HepG2 (cell line): ENCODE results near the gene LMX1B.

Source experiments
- CENPT ChIP-seq: sonication (generic); formaldehyde crosslinking; IDR thresholded peaks from 2 replicates; pipeline ENCODE4 v1.8.0; 2022; ENCODE audit warnings: low read depth, mild to moderate bottlenecking, moderate library complexity, missing genetic modification reagents
- FOXK2 ChIP-seq: fragments of 450-650 bp; IDR thresholded peaks from 2 replicates; pipeline ENCODE4 v1.6.1; 2016
- POLR2AphosphoS5 ChIP-seq: IDR thresholded peaks from 2 replicates; pipeline ENCODE4 v1.6.1; 2012; ENCODE audit warnings: low read depth, low read length
- SP1 ChIP-seq, 2 experiments: fragments of 450-650 bp in 1 of 2; sonication (generic) in 1 of 2; formaldehyde crosslinking in 1 of 2; IDR thresholded peaks; 2 replicates each; pipeline versions ENCODE4 v1.4.0 to v1.6.1; 2016 to 2020; ENCODE audit warnings: missing genetic modification reagents in 1 of 2
- TARDBP ChIP-seq: sonication (generic); formaldehyde crosslinking; IDR thresholded peaks from 2 replicates; pipeline ENCODE4 v1.8.0; 2022; ENCODE audit warnings: mild to moderate bottlenecking, missing genetic modification reagents
- ZFX ChIP-seq: sonication (generic); formaldehyde crosslinking; IDR thresholded peaks from 2 replicates; pipeline ENCODE4 v1.4.0; 2020; ENCODE audit warnings: mild to moderate bottlenecking, low read depth, missing genetic modification reagents, moderate library complexity
- TF ChIP-seq, protein P1 (sequence below): sonication (generic); formaldehyde crosslinking; IDR thresholded peaks from 2 replicates; pipeline ENCODE4 v1.5.0; 2020; ENCODE audit warnings: mild to moderate bottlenecking, missing genetic modification reagents, moderate library complexity
- TF ChIP-seq, protein P2 (sequence below): sonication (generic); formaldehyde crosslinking; IDR thresholded peaks from 2 replicates; pipeline ENCODE4 v1.4.0; 2020; ENCODE audit warnings: mild to moderate bottlenecking, missing genetic modification reagents

DNA sequence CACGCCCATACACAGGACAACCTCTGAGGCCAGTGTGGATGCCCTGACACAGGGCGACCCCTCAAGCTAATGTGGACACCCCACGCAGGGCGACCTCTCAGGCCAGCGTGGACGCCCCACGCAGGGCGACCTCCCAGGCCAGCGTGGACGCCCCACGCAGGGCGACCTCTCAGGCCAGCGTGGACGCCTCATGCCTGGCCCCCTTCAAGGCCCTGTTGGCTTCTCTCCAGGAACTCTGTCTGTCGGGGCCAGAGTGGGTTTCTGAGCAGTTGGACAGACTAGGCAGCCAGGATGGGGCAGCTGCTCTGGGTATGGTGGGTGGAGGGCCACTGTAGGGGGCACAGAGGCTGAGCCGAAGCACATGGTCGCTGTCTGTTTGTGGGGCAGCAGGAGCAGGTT lies 47.4 kb downstream of the LMX1B start:
- no peak for TF ChIP-seq POLR2AphosphoS5
- TF ChIP-seq CENPT (CRISPR knock-in tag): no peak
- no peak for TF ChIP-seq TARDBP (CRISPR knock-in tag)
- TF ChIP-seq, protein P1, sequence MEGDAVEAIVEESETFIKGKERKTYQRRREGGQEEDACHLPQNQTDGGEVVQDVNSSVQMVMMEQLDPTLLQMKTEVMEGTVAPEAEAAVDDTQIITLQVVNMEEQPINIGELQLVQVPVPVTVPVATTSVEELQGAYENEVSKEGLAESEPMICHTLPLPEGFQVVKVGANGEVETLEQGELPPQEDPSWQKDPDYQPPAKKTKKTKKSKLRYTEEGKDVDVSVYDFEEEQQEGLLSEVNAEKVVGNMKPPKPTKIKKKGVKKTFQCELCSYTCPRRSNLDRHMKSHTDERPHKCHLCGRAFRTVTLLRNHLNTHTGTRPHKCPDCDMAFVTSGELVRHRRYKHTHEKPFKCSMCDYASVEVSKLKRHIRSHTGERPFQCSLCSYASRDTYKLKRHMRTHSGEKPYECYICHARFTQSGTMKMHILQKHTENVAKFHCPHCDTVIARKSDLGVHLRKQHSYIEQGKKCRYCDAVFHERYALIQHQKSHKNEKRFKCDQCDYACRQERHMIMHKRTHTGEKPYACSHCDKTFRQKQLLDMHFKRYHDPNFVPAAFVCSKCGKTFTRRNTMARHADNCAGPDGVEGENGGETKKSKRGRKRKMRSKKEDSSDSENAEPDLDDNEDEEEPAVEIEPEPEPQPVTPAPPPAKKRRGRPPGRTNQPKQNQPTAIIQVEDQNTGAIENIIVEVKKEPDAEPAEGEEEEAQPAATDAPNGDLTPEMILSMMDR (CRISPR knock-in tag): no peak
- TF ChIP-seq, protein P2, sequence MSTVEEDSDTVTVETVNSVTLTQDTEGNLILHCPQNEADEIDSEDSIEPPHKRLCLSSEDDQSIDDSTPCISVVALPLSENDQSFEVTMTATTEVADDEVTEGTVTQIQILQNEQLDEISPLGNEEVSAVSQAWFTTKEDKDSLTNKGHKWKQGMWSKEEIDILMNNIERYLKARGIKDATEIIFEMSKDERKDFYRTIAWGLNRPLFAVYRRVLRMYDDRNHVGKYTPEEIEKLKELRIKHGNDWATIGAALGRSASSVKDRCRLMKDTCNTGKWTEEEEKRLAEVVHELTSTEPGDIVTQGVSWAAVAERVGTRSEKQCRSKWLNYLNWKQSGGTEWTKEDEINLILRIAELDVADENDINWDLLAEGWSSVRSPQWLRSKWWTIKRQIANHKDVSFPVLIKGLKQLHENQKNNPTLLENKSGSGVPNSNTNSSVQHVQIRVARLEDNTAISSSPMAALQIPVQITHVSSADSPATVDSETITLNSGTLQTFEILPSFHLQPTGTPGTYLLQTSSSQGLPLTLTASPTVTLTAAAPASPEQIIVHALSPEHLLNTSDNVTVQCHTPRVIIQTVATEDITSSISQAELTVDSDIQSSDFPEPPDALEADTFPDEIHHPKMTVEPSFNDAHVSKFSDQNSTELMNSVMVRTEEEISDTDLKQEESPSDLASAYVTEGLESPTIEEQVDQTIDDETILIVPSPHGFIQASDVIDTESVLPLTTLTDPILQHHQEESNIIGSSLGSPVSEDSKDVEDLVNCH (CRISPR knock-in tag): no peak
- no peak for TF ChIP-seq SP1 (IDR thresholded peaks at IDR 0.05)
- TF ChIP-seq SP1 (CRISPR knock-in tag; IDR thresholded peaks at IDR 0.05): no peak
- TF ChIP-seq ZFX (CRISPR knock-in tag): no peak
- no peak for TF ChIP-seq FOXK2
